Endothelial cell of umbilical vein (primary cell): ENCODE results near the gene FAM13B. TPM values are rescaled to one million over a fixed set of nuclear protein-coding genes. Genes with fewer than 3 reads are reported as not detected.

ENCODE experiments used
- BruUV-seq: library from RNA; stranded (reverse); fragments of 400-500 nt; replicated peaks from 2 replicates; lab custom pipeline; 2021; lab: Mats Ljungman, UMichigan
- CTCF ChIA-PET: fragments of 300-600, 350-600 bp; sonication (Branson Sonifier 250); formaldehyde crosslinking; loops from one replicate; lab custom pipeline; 2021; ENCODE audit warnings: antibody characterized with exemption, inconsistent platforms; lab: Charles Lee
- POLR2A ChIA-PET: fragments of 300-600, 350-600 bp; sonication (Branson Sonifier 250); formaldehyde crosslinking; loops from one replicate; lab custom pipeline; 2021; ENCODE audit warnings: antibody characterized with exemption, inconsistent platforms; lab: Charles Lee
- DNase-seq: peaks from one replicate; pipeline ENCODE4 v3.0.0-alpha.2; 2011; ENCODE audit warnings: low read depth, low spot score
- FAIRE-seq: peaks from 2 replicates; lab custom pipeline; 2011; peaks lifted over from hg19 to GRCh38; lab: Jason Lieb, UNC
- H2AFZ ChIP-seq: 2 replicates; pipeline ENCODE4 v1.6.0; 2012; ENCODE audit warnings: low read depth, low read length, control low read depth, inconsistent platforms
- H3K27ac ChIP-seq: 2 replicates; pipeline ENCODE4 v1.5.1; 2011; ENCODE audit warnings: low read depth, mild to moderate bottlenecking, control low read depth, low read length, moderate library complexity; ENCODE audit not compliant: insufficient read depth
- H3K27me3 ChIP-seq, 2 experiments: 2 replicates each; pipeline versions ENCODE4 v1.6.0 to v1.6.1; 2011; ENCODE audit warnings: low read length in 2 of 2, mixed read lengths in 1 of 2; ENCODE audit not compliant: control insufficient read depth in 2 of 2, insufficient read depth in 2 of 2
- H3K36me3 ChIP-seq, 2 experiments: 2 replicates in 1 of 2; 3 replicates in 1 of 2; pipeline ENCODE4 v1.5.1; 2011; ENCODE audit warnings: low read length in 2 of 2, mild to moderate bottlenecking in 1 of 2, moderate library complexity in 1 of 2; ENCODE audit not compliant: control insufficient read depth in 2 of 2, insufficient read depth in 2 of 2; ENCODE audit errors: extremely low read depth in 1 of 2
- H3K4me1 ChIP-seq: 3 replicates; pipeline ENCODE4 v1.5.1; 2011; ENCODE audit warnings: mild to moderate bottlenecking, low read length; ENCODE audit not compliant: control insufficient read depth, insufficient read depth; ENCODE audit errors: extremely low read depth
- H3K4me2 ChIP-seq: 2 replicates; pipeline ENCODE4 v1.6.1; 2011; ENCODE audit warnings: low read length, control low read depth, mixed read lengths; ENCODE audit not compliant: insufficient read depth
- H3K4me3 ChIP-seq, 3 experiments: fragments of 200-600 bp in 1 of 3; sonication (generic), shearing (Covaris generic) in 1 of 3; replicated peaks in 1 of 3; 2 replicates each; pipeline ENCODE4 v1.5.1; 2011 to 2016; ENCODE audit warnings: control low read depth in 3 of 3, low read length in 3 of 3, mild to moderate bottlenecking in 2 of 3, inconsistent platforms in 1 of 3, low read depth in 1 of 3, moderate library complexity in 1 of 3; ENCODE audit not compliant: insufficient read depth in 1 of 3
- H3K79me2 ChIP-seq: 2 replicates; pipeline ENCODE4 v1.6.0; 2012; ENCODE audit warnings: low read length, inconsistent platforms; ENCODE audit not compliant: control insufficient read depth, insufficient read depth
- H3K9ac ChIP-seq: replicated peaks from 2 replicates; pipeline ENCODE3; 2011; ENCODE audit warnings: low read length, control low read depth; ENCODE audit not compliant: insufficient read depth; ENCODE audit errors: extremely low read depth
- H3K9me1 ChIP-seq: replicated peaks from 3 replicates; pipeline ENCODE4 v1.6.0; 2011; ENCODE audit warnings: mild to moderate bottlenecking, low read length; ENCODE audit not compliant: control insufficient read depth, insufficient read depth; ENCODE audit errors: extremely low read depth
- H3K9me3 ChIP-seq: replicated peaks from 2 replicates; pipeline ENCODE4 v1.5.1; 2012; ENCODE audit warnings: low read length, inconsistent platforms; ENCODE audit not compliant: control insufficient read depth, insufficient read depth
- H4K20me1 ChIP-seq: replicated peaks from 2 replicates; pipeline ENCODE3; 2011; ENCODE audit warnings: mild to moderate bottlenecking, low read length; ENCODE audit not compliant: control insufficient read depth, insufficient read depth; ENCODE audit errors: extremely low read depth
- EZH2 ChIP-seq: IDR thresholded peaks from 2 replicates; pipeline ENCODE4 v1.6.1; 2012; ENCODE audit warnings: borderline replicate concordance, low read depth, mild to moderate bottlenecking, moderate library complexity, low read length, inconsistent platforms; ENCODE audit not compliant: severe bottlenecking
- FOS ChIP-seq: IDR thresholded peaks from 2 replicates; pipeline ENCODE4 v1.6.1; 2011; ENCODE audit warnings: mild to moderate bottlenecking, low read length, moderate library complexity, borderline replicate concordance; ENCODE audit not compliant: insufficient read depth
- GATA2 ChIP-seq: IDR thresholded peaks from 2 replicates; pipeline ENCODE4 v1.7.0; 2011; ENCODE audit warnings: low read depth, mild to moderate bottlenecking, moderate library complexity, mixed read lengths, low read length; ENCODE audit not compliant: insufficient read length, insufficient read depth
- JUN ChIP-seq: IDR thresholded peaks from 2 replicates; pipeline ENCODE4 v1.6.1; 2011; ENCODE audit warnings: borderline replicate concordance, low read depth; ENCODE audit not compliant: insufficient read length, insufficient read depth
- MYC ChIP-seq: IDR thresholded peaks from one replicate; pipeline ENCODE4 v1.6.1; 2011; ENCODE audit warnings: mild to moderate bottlenecking, low read depth, low read length
- POLR2A ChIP-seq: IDR thresholded peaks from 2 replicates; pipeline ENCODE4 v1.6.1; 2012; ENCODE audit warnings: low read depth, mild to moderate bottlenecking, control low read depth, low read length
- POLR2AphosphoS5 ChIP-seq: IDR thresholded peaks from 2 replicates; pipeline ENCODE4 v1.6.1; 2012; ENCODE audit warnings: low read depth, mild to moderate bottlenecking, control low read depth, low read length, moderate library complexity; ENCODE audit not compliant: insufficient read depth
- dilution Hi-C: fragments of 300-500 bp; cut with MboI; formaldehyde crosslinking; loops from one replicate; pipeline ENCODE4 v1.15.0; 2019; ENCODE audit warnings: low sequenced_read_pairs; ENCODE audit not compliant: extremely low pct_ligation_motif_present
- intact Hi-C: fragments of 100-400 bp; cut with micrococcal nuclease; formaldehyde crosslinking; loops from one replicate; pipeline ENCODE4 v1.10.0; 2022
- polyA plus RNA-seq, 4 experiments: library from polyadenylated mRNA; depleted of rRNA in 3 of 4; stranded (reverse) in 3 of 4; unstranded in 1 of 4; fragments of >200 nt; gene quantifications; 2 replicates each; pipeline versions ENCODE4 v1.2.1 to v1.2.3, GENCODE V29; 2011 to 2012; ENCODE audit warnings: missing spikeins in 1 of 4
- total RNA-seq: library from RNA; stranded (reverse); gene quantifications from 2 replicates; pipeline ENCODE4 v1.2.3, GENCODE V29; 2021
- TF ChIP-seq, protein P1 (sequence below): IDR thresholded peaks from 2 replicates; pipeline ENCODE4 v1.6.1; 2011; ENCODE audit not compliant: insufficient read depth, insufficient read length
- TF ChIP-seq, protein P2 (sequence below), 2 donors: IDR thresholded peaks; 1 replicate in 1 of 2; 2 replicates in 1 of 2; pipeline ENCODE4 v1.5.1; 2011; ENCODE audit warnings: low read length in 2 of 2, mild to moderate bottlenecking in 2 of 2, moderate library complexity in 2 of 2, control low read depth in 1 of 2, inconsistent platforms in 1 of 2, low read depth in 1 of 2; ENCODE audit not compliant: insufficient read depth in 1 of 2; ENCODE audit errors: extremely low read depth in 1 of 2

The FAM13B gene
- total and polyA plus RNA-seq, 2 donors (not counting 3 experiments of a cell fraction or from before 2014, with no cell fraction given) = 8.7 to 25.4 TPM

DNA sequence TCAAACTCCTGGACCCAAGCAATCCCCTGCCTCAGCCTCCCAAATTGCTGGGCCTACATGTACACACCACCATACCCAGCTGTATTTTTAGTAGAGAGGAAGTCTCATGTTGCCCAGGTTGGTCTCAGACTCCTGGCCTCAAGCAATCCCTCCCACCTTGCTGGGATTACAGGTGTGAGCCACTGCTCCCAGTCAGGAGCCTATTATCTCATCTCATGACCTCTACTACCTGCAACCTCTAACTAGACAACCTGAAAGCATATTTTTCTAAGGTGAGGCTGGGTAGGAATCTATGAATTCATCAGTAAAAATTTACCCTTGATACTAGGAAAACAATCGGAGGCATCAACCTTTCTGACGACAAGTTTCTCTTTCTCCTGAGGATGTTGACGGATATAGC, 10.0 kb downstream of the FAM13B start:
- no peak for DNase-seq
- Histone ChIP-seq H3K79me2 (peaks cover 65% of the 10 kb centered on the region), H3K27ac (no peak overlapping the region), H3K9me1 (no peaks in the 10 kb centered on the region), H3K4me3 (no peak overlapping the region), H3K27me3 (no peaks in the 10 kb centered on the region), H3K4me1 (no peaks in the 10 kb centered on the region), H3K9me3 (no peaks in the 10 kb centered on the region), H2AFZ (no peak overlapping the region), H3K36me3 (peaks cover 0 to 3% of the 10 kb centered on the region in 2 experiments), H3K4me2 (no peak overlapping the region), H4K20me1 (peaks cover 4% of the 10 kb centered on the region), H3K9ac (no peak overlapping the region)
- intact Hi-C loops (no loop called here), dilution Hi-C loops (no loop called here)
- TF ChIP-seq MYC (no peak), FOS (no peak), EZH2 (no peak), JUN (no peak), POLR2A (no peak), GATA2 (no peak), POLR2AphosphoS5 (no peak)
- TF ChIP-seq, protein P1, sequence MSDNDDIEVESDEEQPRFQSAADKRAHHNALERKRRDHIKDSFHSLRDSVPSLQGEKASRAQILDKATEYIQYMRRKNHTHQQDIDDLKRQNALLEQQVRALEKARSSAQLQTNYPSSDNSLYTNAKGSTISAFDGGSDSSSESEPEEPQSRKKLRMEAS = no peak
- TF ChIP-seq, protein P2, sequence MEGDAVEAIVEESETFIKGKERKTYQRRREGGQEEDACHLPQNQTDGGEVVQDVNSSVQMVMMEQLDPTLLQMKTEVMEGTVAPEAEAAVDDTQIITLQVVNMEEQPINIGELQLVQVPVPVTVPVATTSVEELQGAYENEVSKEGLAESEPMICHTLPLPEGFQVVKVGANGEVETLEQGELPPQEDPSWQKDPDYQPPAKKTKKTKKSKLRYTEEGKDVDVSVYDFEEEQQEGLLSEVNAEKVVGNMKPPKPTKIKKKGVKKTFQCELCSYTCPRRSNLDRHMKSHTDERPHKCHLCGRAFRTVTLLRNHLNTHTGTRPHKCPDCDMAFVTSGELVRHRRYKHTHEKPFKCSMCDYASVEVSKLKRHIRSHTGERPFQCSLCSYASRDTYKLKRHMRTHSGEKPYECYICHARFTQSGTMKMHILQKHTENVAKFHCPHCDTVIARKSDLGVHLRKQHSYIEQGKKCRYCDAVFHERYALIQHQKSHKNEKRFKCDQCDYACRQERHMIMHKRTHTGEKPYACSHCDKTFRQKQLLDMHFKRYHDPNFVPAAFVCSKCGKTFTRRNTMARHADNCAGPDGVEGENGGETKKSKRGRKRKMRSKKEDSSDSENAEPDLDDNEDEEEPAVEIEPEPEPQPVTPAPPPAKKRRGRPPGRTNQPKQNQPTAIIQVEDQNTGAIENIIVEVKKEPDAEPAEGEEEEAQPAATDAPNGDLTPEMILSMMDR (IDR thresholded peaks at IDR 0.05; ENCODE audit: extremely low read depth in 1 of 2, insufficient read depth in 1 of 2, low read depth in 1 of 2, low read length in 2 of 2) = no peak
- ChIA-PET POLR2A (no interaction called here), CTCF (interaction anchor here (0.9 kb wide), 1 partner anchor 15 kb away, joined by 3 read pairs; no protein-coding TSS in a partner anchor)
- no peak for FAIRE-seq
- BruUV-seq = no TSS peak
